GM23338 (cell line): Measurements from ENCODE around the gene GUCA1A. TPM values are rescaled to one million over a fixed set of nuclear protein-coding genes. Genes with fewer than 3 reads are reported as not detected.

Source experiments
- ATAC-seq: fragments of 200-7000 bp; cut with Tn5 transposase; 3 replicates; pipeline ENCODE4 v1.9.1; 2020
- DNase-seq: peaks from one replicate; pipeline ENCODE4 v3.0.0-alpha.2; 2015; ENCODE audit warnings: low spot score
- H2AFZ ChIP-seq: fragments of 200-600 bp; sonication (generic); 2 replicates; pipeline ENCODE4 v1.8.0; 2016; ENCODE audit warnings: antibody characterized with exemption, mild to moderate bottlenecking, moderate library complexity
- H3F3A ChIP-seq: fragments of 200-600 bp; sonication (generic); replicated peaks from 2 replicates; pipeline ENCODE4 v1.8.0; 2017; ENCODE audit warnings: antibody characterized with exemption, mixed run types, low read depth
- H3K27ac ChIP-seq: fragments of 200-600 bp; sonication (generic); 2 replicates; pipeline ENCODE4 v1.6.1; 2016; ENCODE audit warnings: low read depth
- H3K27me3 ChIP-seq: fragments of 200-600 bp; sonication (generic); 2 replicates; pipeline ENCODE4 v1.8.0; 2016; ENCODE audit warnings: mild to moderate bottlenecking, mixed run types, moderate library complexity; ENCODE audit not compliant: insufficient read depth
- H3K36me3 ChIP-seq: fragments of 200-600 bp; sonication (generic); 2 replicates; pipeline ENCODE4 v1.8.0; 2016; ENCODE audit warnings: mild to moderate bottlenecking; ENCODE audit not compliant: insufficient read depth
- H3K4me1 ChIP-seq: fragments of 200-600 bp; sonication (generic); 2 replicates; pipeline ENCODE4 v1.8.0; 2016; ENCODE audit warnings: mild to moderate bottlenecking, moderate library complexity; ENCODE audit not compliant: insufficient read depth
- H3K4me2 ChIP-seq: fragments of 200-600 bp; sonication (generic); 2 replicates; pipeline ENCODE4 v1.7.1; 2017; ENCODE audit warnings: mixed run types
- H3K4me3 ChIP-seq: fragments of 200-600 bp; sonication (generic); 2 replicates; pipeline ENCODE4 v1.6.1; 2016; ENCODE audit warnings: mixed run types
- H3K79me2 ChIP-seq: fragments of 200-600 bp; sonication (generic); replicated peaks from 2 replicates; pipeline ENCODE4 v1.8.0; 2017; ENCODE audit warnings: mild to moderate bottlenecking; ENCODE audit not compliant: insufficient read depth
- H3K9me2 ChIP-seq: fragments of 200-600 bp; sonication (generic); 2 replicates; pipeline ENCODE4 v1.8.0; 2017; ENCODE audit not compliant: insufficient read depth
- H4K20me1 ChIP-seq: fragments of 200-600 bp; sonication (generic); replicated peaks from 2 replicates; pipeline ENCODE4 v1.8.0; 2017; ENCODE audit warnings: mild to moderate bottlenecking; ENCODE audit not compliant: insufficient read depth
- H3K27ac Mint-ChIP-seq: 2 replicates; pipeline ENCODE4 v1.8.0; 2020; ENCODE audit warnings: inconsistent platforms, mild to moderate bottlenecking, moderate library complexity, mixed read lengths
- H3K27me3 Mint-ChIP-seq: 3 replicates; pipeline ENCODE4 v1.8.0; 2022; ENCODE audit warnings: low read depth, mild to moderate bottlenecking, moderate library complexity, mixed read lengths, inconsistent platforms; ENCODE audit not compliant: insufficient read depth, poor library complexity
- H3K36me3 Mint-ChIP-seq: 3 replicates; pipeline ENCODE4 v1.8.0; 2021; ENCODE audit warnings: low read depth, mild to moderate bottlenecking, inconsistent platforms, moderate library complexity, mixed read lengths
- H3K4me1 Mint-ChIP-seq: 3 replicates; pipeline ENCODE4 v1.8.0; 2020; ENCODE audit warnings: mild to moderate bottlenecking, inconsistent platforms, mixed read lengths
- H3K4me3 Mint-ChIP-seq: 3 replicates; pipeline ENCODE4 v1.8.0; 2021; ENCODE audit warnings: moderate library complexity, mild to moderate bottlenecking, inconsistent platforms, mixed read lengths
- H3K9me3 Mint-ChIP-seq: 3 replicates; pipeline ENCODE4 v1.8.0; 2020; ENCODE audit warnings: moderate library complexity, mild to moderate bottlenecking, inconsistent platforms, mixed read lengths
- EZH2 ChIP-seq: fragments of 200-600 bp; sonication (generic); IDR thresholded peaks from one replicate; pipeline ENCODE4 v1.8.0; 2017; ENCODE audit warnings: antibody characterized with exemption, mild to moderate bottlenecking, low read depth; ENCODE audit not compliant: unreplicated experiment
- EZH2phosphoT487 ChIP-seq: fragments of 200-600 bp; sonication (generic); IDR thresholded peaks from one replicate; pipeline ENCODE4 v1.8.1; 2018; ENCODE audit warnings: antibody characterized with exemption; ENCODE audit not compliant: unreplicated experiment
- JUNB ChIP-seq: IDR thresholded peaks from one replicate; pipeline ENCODE4 v1.6.1; 2016; ENCODE audit warnings: antibody characterized with exemption; ENCODE audit not compliant: unreplicated experiment
- ZNF114 ChIP-seq: fragments of 250-450 bp; sonication (Bioruptor Pico); IDR thresholded peaks from 2 replicates; pipeline ENCODE4 v1.5.0; 2020; ENCODE audit warnings: mild to moderate bottlenecking, moderate library complexity
- ZNF331 ChIP-seq: fragments of 250-450 bp; sonication (Bioruptor Pico); IDR thresholded peaks from 2 replicates; pipeline ENCODE4 v1.5.0; 2020; ENCODE audit warnings: low read depth, mild to moderate bottlenecking, moderate library complexity
- polyA plus RNA-seq: library from polyadenylated mRNA; unstranded; fragments of >200 nt; fragmentation: Nextera tagmentation; extraction: Ambion mirVana; gene quantifications from 2 replicates; pipeline ENCODE4 v1.2.1, GENCODE V29; 2016
- total RNA-seq: library from RNA; depleted of rRNA; stranded (reverse); fragments of >200 nt; shearing (Covaris generic); gene quantifications from 2 replicates; pipeline ENCODE4 v1.2.3, GENCODE V29; 2014
- TF ChIP-seq, protein P1 (sequence below): IDR thresholded peaks from 2 replicates; pipeline ENCODE4 v1.6.1; 2016; ENCODE audit warnings: antibody characterized with exemption
- TF ChIP-seq, protein P2 (sequence below): IDR thresholded peaks from one replicate; pipeline ENCODE4 v1.6.1; 2018; ENCODE audit warnings: antibody characterized with exemption; ENCODE audit not compliant: unreplicated experiment
- TF ChIP-seq, protein P3 (sequence below): fragments of 250-450 bp; sonication (Bioruptor Pico); IDR thresholded peaks from 2 replicates; pipeline ENCODE4 v1.5.0; 2020; ENCODE audit warnings: mild to moderate bottlenecking, moderate library complexity

GUCA1A gene
- total and polyA plus RNA-seq, 2 experiments from 2014 or later, result 5.2 to 10.6 TPM

DNA sequence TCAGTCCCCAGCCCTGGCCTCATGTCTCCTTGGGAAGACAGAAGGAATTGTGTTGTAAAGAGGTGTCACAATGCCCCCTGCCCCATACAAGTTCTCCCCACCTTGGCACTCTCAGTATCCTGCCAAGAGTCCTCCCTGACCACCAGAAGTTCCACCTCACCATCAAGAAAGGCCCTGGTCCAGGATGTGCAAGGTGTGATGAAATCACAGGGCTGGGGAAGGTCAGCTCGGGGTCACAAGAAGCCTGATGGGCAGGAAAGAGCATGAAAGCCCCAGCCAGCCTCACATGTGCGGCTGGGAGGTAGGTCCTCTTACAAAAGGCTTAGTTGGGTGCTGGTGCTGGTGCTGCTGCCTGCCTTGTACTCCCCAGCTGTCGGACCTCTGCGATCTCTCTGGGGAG lies 17.9 kb upstream of the GUCA1A start (continued):
- TF ChIP-seq ZNF114 (CRISPR knock-in tag) (no peak), JUNB (no peak), EZH2 (no peak)
- TF ChIP-seq, protein P1, sequence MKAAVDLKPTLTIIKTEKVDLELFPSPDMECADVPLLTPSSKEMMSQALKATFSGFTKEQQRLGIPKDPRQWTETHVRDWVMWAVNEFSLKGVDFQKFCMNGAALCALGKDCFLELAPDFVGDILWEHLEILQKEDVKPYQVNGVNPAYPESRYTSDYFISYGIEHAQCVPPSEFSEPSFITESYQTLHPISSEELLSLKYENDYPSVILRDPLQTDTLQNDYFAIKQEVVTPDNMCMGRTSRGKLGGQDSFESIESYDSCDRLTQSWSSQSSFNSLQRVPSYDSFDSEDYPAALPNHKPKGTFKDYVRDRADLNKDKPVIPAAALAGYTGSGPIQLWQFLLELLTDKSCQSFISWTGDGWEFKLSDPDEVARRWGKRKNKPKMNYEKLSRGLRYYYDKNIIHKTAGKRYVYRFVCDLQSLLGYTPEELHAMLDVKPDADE, result no peak

DNA sequence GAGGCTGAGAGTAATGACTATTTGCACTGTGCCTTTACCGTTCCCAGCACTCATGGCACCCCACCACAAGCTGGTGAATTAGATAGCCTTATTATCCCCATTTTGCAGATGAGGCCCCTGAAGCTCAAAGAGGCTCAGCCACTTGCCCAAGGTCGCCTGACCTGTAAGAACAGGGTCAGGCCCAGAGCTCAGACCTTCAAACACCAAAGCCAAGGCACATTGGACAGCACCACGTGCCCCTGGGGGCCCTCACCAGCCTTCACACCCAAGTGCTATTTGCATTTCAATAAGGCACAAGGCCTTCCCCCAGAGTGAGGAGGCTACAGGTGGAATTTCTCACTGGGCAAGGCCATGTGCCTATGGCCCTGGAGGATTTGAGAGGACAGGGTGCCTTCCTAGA lies 16.5 kb upstream of the GUCA1A start:
- ATAC-seq, result peak; percentile 56
- Histone ChIP-seq H2AFZ (0 out of 2 replicates have a peak overlapping the region, but pooled peaks have one; percentile 7), H3K27ac (no peak overlapping the region), H3K9me2 (no peaks in the 10 kb centered on the region), H3K36me3 (no peaks in the 10 kb centered on the region), H3F3A (no peaks in the 10 kb centered on the region; the same call in 1 of the 2 replicates), H3K79me2 (no peaks in the 10 kb centered on the region), H3K4me2 (0 out of 2 replicates have a peak overlapping the region, but pooled peaks have one; percentile 48), H3K4me3 (no peak overlapping the region), H3K4me1 (peaks cover 15% of the 10 kb centered on the region), H4K20me1 (no peaks in the 10 kb centered on the region), H3K27me3 (no peaks in the 10 kb centered on the region)
- TF ChIP-seq EZH2phosphoT487 (no peak), ZNF331 (CRISPR knock-in tag) (no peak)
- TF ChIP-seq, protein P2, sequence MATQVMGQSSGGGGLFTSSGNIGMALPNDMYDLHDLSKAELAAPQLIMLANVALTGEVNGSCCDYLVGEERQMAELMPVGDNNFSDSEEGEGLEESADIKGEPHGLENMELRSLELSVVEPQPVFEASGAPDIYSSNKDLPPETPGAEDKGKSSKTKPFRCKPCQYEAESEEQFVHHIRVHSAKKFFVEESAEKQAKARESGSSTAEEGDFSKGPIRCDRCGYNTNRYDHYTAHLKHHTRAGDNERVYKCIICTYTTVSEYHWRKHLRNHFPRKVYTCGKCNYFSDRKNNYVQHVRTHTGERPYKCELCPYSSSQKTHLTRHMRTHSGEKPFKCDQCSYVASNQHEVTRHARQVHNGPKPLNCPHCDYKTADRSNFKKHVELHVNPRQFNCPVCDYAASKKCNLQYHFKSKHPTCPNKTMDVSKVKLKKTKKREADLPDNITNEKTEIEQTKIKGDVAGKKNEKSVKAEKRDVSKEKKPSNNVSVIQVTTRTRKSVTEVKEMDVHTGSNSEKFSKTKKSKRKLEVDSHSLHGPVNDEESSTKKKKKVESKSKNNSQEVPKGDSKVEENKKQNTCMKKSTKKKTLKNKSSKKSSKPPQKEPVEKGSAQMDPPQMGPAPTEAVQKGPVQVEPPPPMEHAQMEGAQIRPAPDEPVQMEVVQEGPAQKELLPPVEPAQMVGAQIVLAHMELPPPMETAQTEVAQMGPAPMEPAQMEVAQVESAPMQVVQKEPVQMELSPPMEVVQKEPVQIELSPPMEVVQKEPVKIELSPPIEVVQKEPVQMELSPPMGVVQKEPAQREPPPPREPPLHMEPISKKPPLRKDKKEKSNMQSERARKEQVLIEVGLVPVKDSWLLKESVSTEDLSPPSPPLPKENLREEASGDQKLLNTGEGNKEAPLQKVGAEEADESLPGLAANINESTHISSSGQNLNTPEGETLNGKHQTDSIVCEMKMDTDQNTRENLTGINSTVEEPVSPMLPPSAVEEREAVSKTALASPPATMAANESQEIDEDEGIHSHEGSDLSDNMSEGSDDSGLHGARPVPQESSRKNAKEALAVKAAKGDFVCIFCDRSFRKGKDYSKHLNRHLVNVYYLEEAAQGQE, result peak; percentile 53
- TF ChIP-seq, protein P3, sequence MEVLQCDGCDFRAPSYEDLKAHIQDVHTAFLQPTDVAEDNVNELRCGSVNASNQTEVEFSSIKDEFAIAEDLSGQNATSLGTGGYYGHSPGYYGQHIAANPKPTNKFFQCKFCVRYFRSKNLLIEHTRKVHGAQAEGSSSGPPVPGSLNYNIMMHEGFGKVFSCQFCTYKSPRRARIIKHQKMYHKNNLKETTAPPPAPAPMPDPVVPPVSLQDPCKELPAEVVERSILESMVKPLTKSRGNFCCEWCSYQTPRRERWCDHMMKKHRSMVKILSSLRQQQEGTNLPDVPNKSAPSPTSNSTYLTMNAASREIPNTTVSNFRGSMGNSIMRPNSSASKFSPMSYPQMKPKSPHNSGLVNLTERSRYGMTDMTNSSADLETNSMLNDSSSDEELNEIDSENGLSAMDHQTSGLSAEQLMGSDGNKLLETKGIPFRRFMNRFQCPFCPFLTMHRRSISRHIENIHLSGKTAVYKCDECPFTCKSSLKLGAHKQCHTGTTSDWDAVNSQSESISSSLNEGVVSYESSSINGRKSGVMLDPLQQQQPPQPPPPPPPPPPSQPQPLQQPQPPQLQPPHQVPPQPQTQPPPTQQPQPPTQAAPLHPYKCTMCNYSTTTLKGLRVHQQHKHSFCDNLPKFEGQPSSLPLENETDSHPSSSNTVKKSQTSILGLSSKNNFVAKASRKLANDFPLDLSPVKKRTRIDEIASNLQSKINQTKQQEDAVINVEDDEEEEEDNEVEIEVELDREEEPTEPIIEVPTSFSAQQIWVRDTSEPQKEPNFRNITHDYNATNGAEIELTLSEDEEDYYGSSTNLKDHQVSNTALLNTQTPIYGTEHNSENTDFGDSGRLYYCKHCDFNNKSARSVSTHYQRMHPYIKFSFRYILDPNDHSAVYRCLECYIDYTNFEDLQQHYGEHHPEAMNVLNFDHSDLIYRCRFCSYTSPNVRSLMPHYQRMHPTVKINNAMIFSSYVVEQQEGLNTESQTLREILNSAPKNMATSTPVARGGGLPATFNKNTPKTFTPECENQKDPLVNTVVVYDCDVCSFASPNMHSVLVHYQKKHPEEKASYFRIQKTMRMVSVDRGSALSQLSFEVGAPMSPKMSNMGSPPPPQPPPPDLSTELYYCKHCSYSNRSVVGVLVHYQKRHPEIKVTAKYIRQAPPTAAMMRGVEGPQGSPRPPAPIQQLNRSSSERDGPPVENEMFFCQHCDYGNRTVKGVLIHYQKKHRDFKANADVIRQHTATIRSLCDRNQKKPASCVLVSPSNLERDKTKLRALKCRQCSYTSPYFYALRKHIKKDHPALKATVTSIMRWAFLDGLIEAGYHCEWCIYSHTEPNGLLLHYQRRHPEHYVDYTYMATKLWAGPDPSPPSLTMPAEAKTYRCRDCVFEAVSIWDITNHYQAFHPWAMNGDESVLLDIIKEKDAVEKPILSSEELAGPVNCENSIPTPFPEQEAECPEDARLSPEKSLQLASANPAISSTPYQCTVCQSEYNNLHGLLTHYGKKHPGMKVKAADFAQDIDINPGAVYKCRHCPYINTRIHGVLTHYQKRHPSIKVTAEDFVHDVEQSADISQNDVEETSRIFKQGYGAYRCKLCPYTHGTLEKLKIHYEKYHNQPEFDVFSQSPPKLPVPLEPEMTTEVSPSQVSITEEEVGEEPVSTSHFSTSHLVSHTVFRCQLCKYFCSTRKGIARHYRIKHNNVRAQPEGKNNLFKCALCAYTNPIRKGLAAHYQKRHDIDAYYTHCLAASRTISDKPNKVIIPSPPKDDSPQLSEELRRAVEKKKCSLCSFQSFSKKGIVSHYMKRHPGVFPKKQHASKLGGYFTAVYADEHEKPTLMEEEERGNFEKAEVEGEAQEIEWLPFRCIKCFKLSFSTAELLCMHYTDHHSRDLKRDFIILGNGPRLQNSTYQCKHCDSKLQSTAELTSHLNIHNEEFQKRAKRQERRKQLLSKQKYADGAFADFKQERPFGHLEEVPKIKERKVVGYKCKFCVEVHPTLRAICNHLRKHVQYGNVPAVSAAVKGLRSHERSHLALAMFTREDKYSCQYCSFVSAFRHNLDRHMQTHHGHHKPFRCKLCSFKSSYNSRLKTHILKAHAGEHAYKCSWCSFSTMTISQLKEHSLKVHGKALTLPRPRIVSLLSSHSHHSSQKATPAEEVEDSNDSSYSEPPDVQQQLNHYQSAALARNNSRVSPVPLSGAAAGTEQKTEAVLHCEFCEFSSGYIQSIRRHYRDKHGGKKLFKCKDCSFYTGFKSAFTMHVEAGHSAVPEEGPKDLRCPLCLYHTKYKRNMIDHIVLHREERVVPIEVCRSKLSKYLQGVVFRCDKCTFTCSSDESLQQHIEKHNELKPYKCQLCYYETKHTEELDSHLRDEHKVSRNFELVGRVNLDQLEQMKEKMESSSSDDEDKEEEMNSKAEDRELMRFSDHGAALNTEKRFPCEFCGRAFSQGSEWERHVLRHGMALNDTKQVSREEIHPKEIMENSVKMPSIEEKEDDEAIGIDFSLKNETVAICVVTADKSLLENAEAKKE, result no peak
- Mint-ChIP-seq H3K27me3 (peaks cover 11% of the 10 kb centered on the region), H3K4me3 (no peak overlapping the region), H3K9me3 (no peaks in the 10 kb centered on the region), H3K36me3 (no peaks in the 10 kb centered on the region), H3K4me1 (peaks cover 35% of the 10 kb centered on the region), H3K27ac (no peak overlapping the region)
- no peak for DNase-seq
